ENCODE measurements around the gene BPIFB6. TPM values are rescaled to one million over a fixed set of nuclear protein-coding genes. Genes with fewer than 3 reads are reported as not detected.

The BPIFB6 gene
- total RNA-seq: not detected

GRCh38 chr20:33031531-33031930, at the start of gene BPIFB6:
BPIFB6 (plus strand) TSS chr20:33031648; CDS start chr20:33031648, 0 bp downstream.
- 85% methylated on average over 7 of the region's 10 CpGs for WGBS
- H3K27ac ChIP-seq: no peak within 1 kb of the TSS
- H3K27me3 ChIP-seq: peaks cover 11% of the 10 kb centered on the region
- no peaks in the 10 kb centered on the region for H3K9me3 ChIP-seq
- DNase-seq (ENCODE audit: low spot score in 2 of 2): no peak
- TF ChIP-seq POLR2AphosphoS5 (IDR thresholded peaks at IDR 0.05): no peak
- TF ChIP-seq CTCF (IDR thresholded peaks at IDR 0.05): no peak
- TF ChIP-seq EP300 (IDR thresholded peaks at IDR 0.05): no peak
- no peak for TF ChIP-seq POLR2A (IDR thresholded peaks at IDR 0.05)
- H3K4me3 ChIP-seq: no peak within 1 kb of the TSS
- H3K4me1 ChIP-seq: no peaks in the 10 kb centered on the region
- no peaks in the 10 kb centered on the region for H3K36me3 ChIP-seq

- Histone ChIP-seq H3K36me3 (no peaks in the 10 kb centered on the region), H3K4me3 (no peak overlapping the region), H3K27ac (no peak overlapping the region), H3K9me3 (no peaks in the 10 kb centered on the region), H3K4me1 (no peaks in the 10 kb centered on the region), H3K27me3 (peaks cover 16% of the 10 kb centered on the region)
- peak in 1 of 2 donors; percentile 48 for DNase-seq (ENCODE audit: low spot score in 2 of 2)
- TF ChIP-seq EP300 (IDR thresholded peaks at IDR 0.05) (no peak), POLR2AphosphoS5 (IDR thresholded peaks at IDR 0.05) (no peak), CTCF (IDR thresholded peaks at IDR 0.05) (no peak), POLR2A (IDR thresholded peaks at IDR 0.05) (no peak)
- WGBS: 39% methylated on average over 9 of the region's 10 CpGs
Measured at GRCh38 chr20:32982617-32983458, 48.6 kb upstream of the BPIFB6 start.

- no peak for DNase-seq (ENCODE audit: low spot score in 2 of 2)
- TF ChIP-seq POLR2A (IDR thresholded peaks at IDR 0.05) (no peak), EP300 (IDR thresholded peaks at IDR 0.05) (no peak), CTCF (IDR thresholded peaks at IDR 0.05) (no peak), POLR2AphosphoS5 (IDR thresholded peaks at IDR 0.05) (no peak)
- no peaks in the 10 kb centered on the region for H3K4me1 ChIP-seq
- H3K4me3 ChIP-seq: no peak overlapping the region
- H3K9me3 ChIP-seq: no peaks in the 10 kb centered on the region
- 83% methylated on average over 10 of the region's 12 CpGs for WGBS
- no peak overlapping the region for H3K27ac ChIP-seq
- no peaks in the 10 kb centered on the region for H3K36me3 ChIP-seq
- H3K27me3 ChIP-seq: peaks cover 16% of the 10 kb centered on the region
Measured at GRCh38 chr20:32983459-32984112, 47.9 kb upstream of the BPIFB6 start.

GRCh38 chr20:32984196-32984595, 47.3 kb upstream of the BPIFB6 start:
- 80% methylated on average over 5 of the region's 7 CpGs for WGBS

More at GRCh38 chr20:32984196-32984595, 47.3 kb upstream of the BPIFB6 start:
- H3K4me3 ChIP-seq: no peak overlapping the region
- TF ChIP-seq EP300 (IDR thresholded peaks at IDR 0.05) (no peak), POLR2AphosphoS5 (IDR thresholded peaks at IDR 0.05) (no peak), CTCF (IDR thresholded peaks at IDR 0.05) (no peak)
- H3K36me3 ChIP-seq: no peaks in the 10 kb centered on the region
- no peaks in the 10 kb centered on the region for H3K9me3 ChIP-seq
- H3K27ac ChIP-seq: no peak overlapping the region
- DNase-seq (ENCODE audit: low spot score in 2 of 2): peak in 1 of 2 donors; percentile 40
- H3K27me3 ChIP-seq: peaks cover 16% of the 10 kb centered on the region
- H3K4me1 ChIP-seq: no peaks in the 10 kb centered on the region
